IPS-18c (cell line): Measurements from ENCODE around the gene MEMO1.

ENCODE experiments used
- H3K4me3 ChIP-seq: 2 replicates; pipeline ENCODE4 v1.7.0; 2013; ENCODE audit warnings: low read depth, mild to moderate bottlenecking, low read length, moderate library complexity; ENCODE audit not compliant: insufficient read depth
- H3K9me3 ChIP-seq: one replicate; pipeline ENCODE4 v1.6.1; 2013; ENCODE audit warnings: mild to moderate bottlenecking, low read length, moderate library complexity; ENCODE audit not compliant: control insufficient read depth, insufficient read depth

Gene MEMO1

GRCh38 chr2:31823558-31823957 lies 187.2 kb downstream of the MEMO1 start:
- H3K4me3 ChIP-seq: no peak overlapping the region
- H3K9me3 ChIP-seq: peaks cover 3% of the 10 kb centered on the region

- Histone ChIP-seq H3K9me3 (peaks cover 3% of the 10 kb centered on the region), H3K4me3 (no peak overlapping the region)
Measured at GRCh38 chr2:31822587-31822986, 188.2 kb downstream of the MEMO1 start.
